LNCaP clone FGC (cell line): ENCODE results near the gene AGMO.

Experiments used
- DNase-seq: peaks from one replicate; pipeline ENCODE4 v3.0.0-alpha.2; 2011; ENCODE audit warnings: low read depth
- H3K4me3 ChIP-seq: 2 replicates; pipeline ENCODE4 v1.5.1; 2011; ENCODE audit warnings: mild to moderate bottlenecking, low read depth, low read length, control low read depth
- CTCF ChIP-seq: IDR thresholded peaks from 2 replicates; pipeline ENCODE4 v1.5.1; 2012; ENCODE audit warnings: mild to moderate bottlenecking; ENCODE audit not compliant: control insufficient read depth, insufficient read depth; ENCODE audit errors: extremely low read depth

AGMO gene

GRCh38 chr7:15336146-15336545 is 225.7 kb downstream of the AGMO start:
- H3K4me3 ChIP-seq, result no peak overlapping the region
- no peak for DNase-seq
- TF ChIP-seq CTCF, result no peak

GRCh38 chr7:15335390-15335789 is 226.4 kb downstream of the AGMO start:
- no peak for DNase-seq
- TF ChIP-seq CTCF, result no peak
- H3K4me3 ChIP-seq, result no peak overlapping the region

GRCh38 chr7:15334536-15335263 is 227.1 kb downstream of the AGMO start:
- DNase-seq, result no peak
- no peak for TF ChIP-seq CTCF
- no peak overlapping the region for H3K4me3 ChIP-seq

GRCh38 chr7:15332956-15333355 is 228.9 kb downstream of the AGMO start:
- no peak for TF ChIP-seq CTCF
- no peak for DNase-seq

GRCh38 chr7:15330943-15331342 is 230.9 kb downstream of the AGMO start:
- DNase-seq, result no peak
- H3K4me3 ChIP-seq, result no peak overlapping the region
- TF ChIP-seq CTCF, result no peak

More at GRCh38 chr7:15332956-15333355, 228.9 kb downstream of the AGMO start:
- no peak overlapping the region for H3K4me3 ChIP-seq

GRCh38 chr7:15327001-15327400 is 234.8 kb downstream of the AGMO start:
- no peak overlapping the region for H3K4me3 ChIP-seq
- no peak for DNase-seq
- TF ChIP-seq CTCF, result no peak
